Measurements from ENCODE around the gene ADAMTS6.

The ADAMTS6 gene

DNA sequence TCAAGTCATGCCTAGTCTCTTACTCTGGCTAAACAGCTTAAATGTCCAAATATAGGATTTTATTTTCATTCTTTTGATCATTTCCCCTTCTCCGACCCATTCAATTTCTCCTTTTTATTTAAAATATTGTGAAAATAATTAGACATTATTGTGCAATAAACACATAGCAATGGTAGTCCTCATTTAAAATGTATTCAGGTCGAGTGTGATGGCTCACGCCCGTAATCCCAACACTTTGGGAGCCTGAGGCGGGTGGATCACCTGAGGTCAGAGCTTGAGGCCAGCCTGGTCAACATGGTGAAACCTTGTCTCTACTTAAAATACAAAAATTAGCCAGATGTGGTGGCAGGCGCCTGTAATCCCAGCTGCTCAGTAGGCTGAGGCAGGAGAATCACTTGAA, 26.7 kb downstream of the ADAMTS6 start:
- TF ChIP-seq NFRKB (IDR thresholded peaks at IDR 0.05) = no peak
- no peak for TF ChIP-seq FOXA1 (IDR thresholded peaks at IDR 0.05)
- TF ChIP-seq L3MBTL2 (conservative IDR thresholded peaks at IDR 0.05) = no peak
- TF ChIP-seq LEF1 (IDR thresholded peaks at IDR 0.05; ENCODE audit: borderline replicate concordance) = no peak
- no peak for TF ChIP-seq CTBP1 (IDR thresholded peaks at IDR 0.05; ENCODE audit: borderline replicate concordance)
- TF ChIP-seq ZNF384 (IDR thresholded peaks at IDR 0.05) = no peak
- TF ChIP-seq ELF4 (IDR thresholded peaks at IDR 0.05) = no peak
- TF ChIP-seq BHLHE40 (IDR thresholded peaks at IDR 0.05; ENCODE audit: borderline replicate concordance) = no peak
- no peak for TF ChIP-seq FOXM1 (IDR thresholded peaks at IDR 0.05; ENCODE audit: borderline replicate concordance)
- no peak for TF ChIP-seq SUZ12 (IDR thresholded peaks at IDR 0.05)
- CTCF ChIA-PET = no interaction called here
- POLR2A ChIA-PET = no interaction called here
- DNase-seq (ENCODE audit: extremely low spot score) = no peak

DNA sequence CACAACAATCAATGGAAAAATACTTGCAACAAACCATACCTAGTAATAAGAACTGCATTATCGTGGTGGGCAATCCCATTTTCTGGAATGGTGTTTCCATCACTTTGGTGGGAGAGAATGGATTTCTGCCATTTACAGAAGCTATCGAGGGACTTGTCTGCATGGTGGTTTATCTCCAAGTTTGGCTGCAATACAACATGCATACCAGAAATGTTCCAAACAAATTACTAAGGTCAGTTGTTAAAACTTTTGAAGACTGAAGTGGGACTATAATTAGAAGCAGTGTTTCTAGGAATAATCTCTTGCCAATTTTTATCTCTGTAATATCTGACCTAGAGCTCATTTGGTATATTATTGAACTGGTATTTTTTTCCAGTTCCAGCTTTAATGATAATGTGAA, 30.3 kb downstream of the ADAMTS6 start:
- TF ChIP-seq FOXM1 (IDR thresholded peaks at IDR 0.05; ENCODE audit: borderline replicate concordance) = no peak
- no peak for TF ChIP-seq NFRKB (IDR thresholded peaks at IDR 0.05)
- TF ChIP-seq TARDBP (IDR thresholded peaks at IDR 0.05) = no peak
- TF ChIP-seq, protein P1, sequence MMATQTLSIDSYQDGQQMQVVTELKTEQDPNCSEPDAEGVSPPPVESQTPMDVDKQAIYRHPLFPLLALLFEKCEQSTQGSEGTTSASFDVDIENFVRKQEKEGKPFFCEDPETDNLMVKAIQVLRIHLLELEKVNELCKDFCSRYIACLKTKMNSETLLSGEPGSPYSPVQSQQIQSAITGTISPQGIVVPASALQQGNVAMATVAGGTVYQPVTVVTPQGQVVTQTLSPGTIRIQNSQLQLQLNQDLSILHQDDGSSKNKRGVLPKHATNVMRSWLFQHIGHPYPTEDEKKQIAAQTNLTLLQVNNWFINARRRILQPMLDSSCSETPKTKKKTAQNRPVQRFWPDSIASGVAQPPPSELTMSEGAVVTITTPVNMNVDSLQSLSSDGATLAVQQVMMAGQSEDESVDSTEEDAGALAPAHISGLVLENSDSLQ (IDR thresholded peaks at IDR 0.05) = no peak
- TF ChIP-seq CTBP1 (IDR thresholded peaks at IDR 0.05; ENCODE audit: borderline replicate concordance) = no peak
- ChIA-PET CTCF (no interaction called here), POLR2A (no interaction called here)
- DNase-seq (ENCODE audit: extremely low spot score) = no peak

DNA sequence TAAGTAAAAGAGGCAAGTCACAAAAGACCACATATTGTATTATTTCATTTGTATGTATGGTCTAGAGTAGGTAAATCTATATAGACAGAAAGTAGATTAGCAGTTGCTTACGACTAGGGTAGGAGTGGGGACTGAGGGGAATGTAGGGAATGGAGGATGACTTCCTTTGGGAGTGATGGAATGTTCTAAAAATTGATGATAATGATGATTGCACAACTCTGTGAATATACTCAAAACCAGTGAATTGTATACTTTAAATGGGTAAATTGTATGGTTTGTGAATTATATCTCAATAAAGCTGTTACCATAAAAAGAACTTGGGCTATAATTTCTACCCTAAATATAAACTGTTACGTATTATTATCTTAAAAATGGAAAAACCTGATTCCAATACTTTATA, 35.0 kb downstream of the ADAMTS6 start:
- CTCF ChIA-PET = no interaction called here

DNA sequence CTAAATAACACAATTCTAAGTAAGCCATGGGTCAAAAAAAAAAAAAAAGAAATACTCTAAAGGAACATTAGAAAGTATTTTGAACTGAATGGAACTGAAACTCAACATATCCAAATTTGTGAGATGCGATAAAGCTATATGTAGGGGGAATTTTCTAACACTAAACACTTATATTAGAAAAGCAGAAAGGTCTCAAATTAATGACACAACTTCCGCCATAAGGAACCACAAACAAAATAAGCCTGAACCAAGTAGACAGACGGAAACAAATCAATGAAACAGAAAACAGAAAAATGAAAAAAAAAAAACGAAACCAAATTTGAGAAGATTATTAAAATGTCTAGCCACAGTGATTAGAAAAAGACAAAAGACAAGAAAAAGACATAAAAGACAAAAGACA, 39.9 kb downstream of the ADAMTS6 start:
- POLR2A ChIA-PET = no interaction called here

More for the DNA sequence above, 35.0 kb downstream of the ADAMTS6 start:
- TF ChIP-seq FOXM1 (IDR thresholded peaks at IDR 0.05; ENCODE audit: borderline replicate concordance) = no peak
- no peak for TF ChIP-seq ELF4 (IDR thresholded peaks at IDR 0.05)
- DNase-seq (ENCODE audit: extremely low spot score) = no peak
- POLR2A ChIA-PET = no interaction called here

DNA sequence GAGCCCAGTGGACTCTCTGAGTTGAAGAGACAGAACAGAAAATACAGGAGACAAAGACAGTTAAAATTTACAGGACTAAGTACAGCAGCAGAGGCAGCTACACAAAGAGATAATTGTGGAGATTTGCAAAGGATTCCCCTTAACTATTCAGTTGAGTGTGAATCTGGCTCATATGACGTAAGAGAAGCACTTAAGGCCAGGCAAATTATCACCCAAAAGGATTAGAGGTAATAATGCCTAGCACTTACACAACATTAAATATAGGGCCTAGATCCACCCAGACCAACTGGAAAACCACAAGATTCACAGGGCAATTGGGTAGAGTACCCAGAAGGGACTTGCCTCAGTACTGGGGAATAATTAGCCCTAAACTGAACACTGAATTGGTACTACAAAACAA, 41.3 kb downstream of the ADAMTS6 start:
- DNase-seq (ENCODE audit: extremely low spot score) = no peak
- TF ChIP-seq HDGF (IDR thresholded peaks at IDR 0.05; ENCODE audit: borderline replicate concordance) (no peak), CTBP1 (IDR thresholded peaks at IDR 0.05; ENCODE audit: borderline replicate concordance) (no peak), ELF4 (IDR thresholded peaks at IDR 0.05) (no peak), SUZ12 (IDR thresholded peaks at IDR 0.05) (no peak), ZNF384 (IDR thresholded peaks at IDR 0.05) (no peak), TARDBP (IDR thresholded peaks at IDR 0.05) (no peak), FOXM1 (IDR thresholded peaks at IDR 0.05; ENCODE audit: borderline replicate concordance) (no peak)
- ChIA-PET POLR2A (no interaction called here), CTCF (interaction anchor here (0.5 to 0.6 kb wide), 2 partner anchors 17 to 23 kb away, joined by 3 read pairs; no protein-coding TSS in a partner anchor)

More for the DNA sequence above, 39.9 kb downstream of the ADAMTS6 start:
- CTCF ChIA-PET = interaction anchor here (0.6 kb wide), 1 partner anchor 39 kb away, joined by 3 read pairs; no protein-coding TSS in a partner anchor
- DNase-seq (ENCODE audit: extremely low spot score) = no peak
- TF ChIP-seq FOXA1 (IDR thresholded peaks at IDR 0.05) (no peak), HDGF (IDR thresholded peaks at IDR 0.05; ENCODE audit: borderline replicate concordance) (no peak), TARDBP (IDR thresholded peaks at IDR 0.05) (no peak), ZNF384 (IDR thresholded peaks at IDR 0.05) (no peak), BHLHE40 (IDR thresholded peaks at IDR 0.05; ENCODE audit: borderline replicate concordance) (no peak), ELF4 (IDR thresholded peaks at IDR 0.05) (no peak), NFRKB (IDR thresholded peaks at IDR 0.05) (no peak), LEF1 (IDR thresholded peaks at IDR 0.05; ENCODE audit: borderline replicate concordance) (no peak), SP1 (IDR thresholded peaks at IDR 0.05) (no peak), L3MBTL2 (conservative IDR thresholded peaks at IDR 0.05) (no peak), FOXM1 (IDR thresholded peaks at IDR 0.05; ENCODE audit: borderline replicate concordance) (no peak), FOXK2 (IDR thresholded peaks at IDR 0.05) (no peak), SUZ12 (IDR thresholded peaks at IDR 0.05) (no peak), CTBP1 (IDR thresholded peaks at IDR 0.05; ENCODE audit: borderline replicate concordance) (no peak), ARNT (IDR thresholded peaks at IDR 0.05) (no peak)
- TF ChIP-seq, protein P1 (IDR thresholded peaks at IDR 0.05) = no peak

DNA sequence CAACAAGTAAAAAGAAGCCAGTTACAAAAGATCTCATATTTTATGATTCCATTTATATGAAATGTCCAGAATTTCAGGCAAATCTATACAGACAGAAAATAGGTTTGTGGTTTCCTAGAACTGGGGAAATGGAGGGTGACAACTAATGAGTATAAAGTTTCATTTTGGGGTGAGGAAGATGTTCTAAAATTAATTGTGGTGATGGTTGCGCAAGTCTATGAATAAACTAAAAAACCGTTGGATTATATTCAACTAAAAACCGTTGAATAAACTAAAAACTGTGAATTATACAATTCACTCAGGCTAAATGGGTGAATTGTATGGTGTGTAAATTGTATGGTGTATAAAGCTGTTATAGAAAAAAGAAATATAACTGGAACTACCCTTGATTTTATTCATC, 47.6 kb downstream of the ADAMTS6 start:
- TF ChIP-seq SUZ12 (IDR thresholded peaks at IDR 0.05) (no peak), SP1 (IDR thresholded peaks at IDR 0.05) (no peak), FOXM1 (IDR thresholded peaks at IDR 0.05; ENCODE audit: borderline replicate concordance) (no peak), NFRKB (IDR thresholded peaks at IDR 0.05) (no peak), HDGF (IDR thresholded peaks at IDR 0.05; ENCODE audit: borderline replicate concordance) (no peak), FOXK2 (IDR thresholded peaks at IDR 0.05) (no peak), FOXA1 (IDR thresholded peaks at IDR 0.05) (no peak), L3MBTL2 (conservative IDR thresholded peaks at IDR 0.05) (no peak), TARDBP (IDR thresholded peaks at IDR 0.05) (no peak)
- no peak for DNase-seq (ENCODE audit: extremely low spot score)
- POLR2A ChIA-PET = no interaction called here
- CTCF ChIA-PET = no interaction called here

DNA sequence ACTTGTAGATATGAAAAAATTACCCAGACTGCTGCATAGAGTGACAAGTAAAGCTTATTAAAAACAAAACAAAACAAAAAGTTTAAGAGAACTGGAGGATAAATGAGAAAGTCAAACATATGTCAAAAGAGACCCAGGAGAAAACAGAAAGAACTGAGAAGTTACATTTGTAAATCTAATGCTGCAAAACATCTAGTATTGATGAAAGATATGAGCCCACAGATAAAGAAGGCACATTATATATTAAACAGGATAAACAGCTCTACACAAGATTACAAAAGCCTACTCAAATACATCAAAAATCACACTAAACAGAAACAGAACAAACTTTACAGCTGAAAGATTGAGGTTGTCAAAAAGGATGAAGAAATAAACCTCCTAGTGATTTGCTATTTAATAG, 55.1 kb downstream of the ADAMTS6 start:
- no peak for DNase-seq (ENCODE audit: extremely low spot score)
- no peak for TF ChIP-seq TARDBP (IDR thresholded peaks at IDR 0.05)
- no peak for TF ChIP-seq LEF1 (IDR thresholded peaks at IDR 0.05; ENCODE audit: borderline replicate concordance)
- no peak for TF ChIP-seq ELF4 (IDR thresholded peaks at IDR 0.05)
- TF ChIP-seq, protein P1 (IDR thresholded peaks at IDR 0.05) = no peak
- TF ChIP-seq ARNT (IDR thresholded peaks at IDR 0.05) = no peak
- TF ChIP-seq NFRKB (IDR thresholded peaks at IDR 0.05) = no peak
- no peak for TF ChIP-seq FOXK2 (IDR thresholded peaks at IDR 0.05)
- ChIA-PET POLR2A (no interaction called here), CTCF (no interaction called here)
